RWPE2 (cell line): ENCODE data around the gene COPS9.

Experiments used
- ATAC-seq: fragments of 200-7000 bp; cut with Tn5 transposase; 3 replicates; pipeline ENCODE4 v1.9.1; 2021; ENCODE audit warnings: low read depth
- DNase-seq: peaks from one replicate; pipeline ENCODE4 v3.0.0-alpha.2; 2020; ENCODE audit warnings: low spot score
- H3K27ac ChIP-seq: fragments of 450-650 bp; 2 replicates; pipeline ENCODE4 v1.5.1; 2017; ENCODE audit warnings: mild to moderate bottlenecking; ENCODE audit not compliant: poor library complexity, severe bottlenecking
- H3K27me3 ChIP-seq: fragments of 250-450 bp; sonication (Bioruptor Pico); 2 replicates; pipeline ENCODE4 v1.5.1; 2021; ENCODE audit warnings: mild to moderate bottlenecking, moderate library complexity; ENCODE audit not compliant: insufficient read depth, poor library complexity, severe bottlenecking
- H3K36me3 ChIP-seq: fragments of 250-450 bp; sonication (Bioruptor Pico); 2 replicates; pipeline ENCODE4 v1.5.1; 2020; ENCODE audit warnings: low read depth, mild to moderate bottlenecking, moderate library complexity
- H3K4me1 ChIP-seq: fragments of 250-450 bp; sonication (Bioruptor Pico); 2 replicates; pipeline ENCODE4 v1.5.1; 2021; ENCODE audit warnings: mild to moderate bottlenecking, moderate library complexity; ENCODE audit not compliant: insufficient read depth, poor library complexity, severe bottlenecking
- H3K4me3 ChIP-seq: fragments of 250-450 bp; sonication (Bioruptor Pico); 2 replicates; pipeline ENCODE4 v1.5.1; 2021; ENCODE audit warnings: mild to moderate bottlenecking, moderate library complexity; ENCODE audit not compliant: severe bottlenecking
- H3K9me3 ChIP-seq: fragments of 250-450 bp; sonication (Bioruptor Pico); 2 replicates; pipeline ENCODE4 v1.5.1; 2021; ENCODE audit warnings: mild to moderate bottlenecking, moderate library complexity; ENCODE audit not compliant: severe bottlenecking
- CTCF ChIP-seq: fragments of 450-650 bp; IDR thresholded peaks from one replicate; pipeline ENCODE4 v1.5.1; 2017; ENCODE audit warnings: mild to moderate bottlenecking, moderate library complexity; ENCODE audit not compliant: poor library complexity, severe bottlenecking

Gene COPS9

DNA sequence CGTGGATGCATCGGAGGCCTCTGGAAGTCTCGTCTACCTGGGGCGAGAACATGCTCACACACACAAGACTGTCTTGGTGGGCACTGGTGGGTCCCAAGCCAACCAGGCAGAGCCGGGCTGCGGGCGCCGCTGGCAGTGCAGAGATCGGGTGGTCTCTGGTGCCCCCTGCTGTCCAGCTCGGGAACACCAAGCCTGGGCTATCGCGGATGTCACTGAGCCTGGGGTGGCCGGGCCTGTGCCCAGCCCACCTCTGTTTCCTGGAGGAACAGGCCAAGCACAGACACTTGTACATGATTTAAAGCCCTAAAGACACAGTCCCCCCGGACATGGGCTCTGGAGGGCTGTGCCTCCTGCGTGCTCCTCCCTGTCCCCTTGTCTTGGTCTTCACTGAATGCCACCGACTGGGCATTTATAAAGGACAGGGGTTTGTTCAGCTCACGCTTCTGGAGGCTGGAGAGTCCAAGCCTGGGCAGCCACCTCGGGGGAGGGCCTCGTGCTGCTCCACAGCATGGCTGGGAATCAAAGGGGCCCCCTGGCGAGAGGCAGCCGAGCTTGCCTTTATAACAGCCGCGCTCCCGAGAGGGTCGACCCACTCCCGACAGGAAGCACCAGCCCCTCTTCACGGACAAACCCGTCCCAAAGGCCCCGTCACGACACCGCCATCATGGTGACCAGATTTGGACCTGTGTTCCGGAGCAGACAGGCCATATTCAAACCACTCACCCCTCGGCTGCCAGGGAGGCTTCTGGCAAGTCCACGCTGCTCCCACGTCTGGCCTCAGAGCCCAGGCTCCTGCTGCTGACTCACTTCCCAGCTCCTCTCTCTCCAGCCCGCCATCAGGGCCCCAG, 7.9 kb upstream of the COPS9 start:
- H3K27me3 ChIP-seq, result no peaks in the 10 kb centered on the region
- no peaks in the 10 kb centered on the region for H3K9me3 ChIP-seq
- peak; percentile 87 for TF ChIP-seq CTCF
- no peak overlapping the region for H3K4me3 ChIP-seq
- no peaks in the 10 kb centered on the region for H3K4me1 ChIP-seq
- DNase-seq (peak; percentile 58), ATAC-seq (peak; percentile 79)
- no peak overlapping the region for H3K27ac ChIP-seq
- H3K36me3 ChIP-seq, result no peaks in the 10 kb centered on the region

DNA sequence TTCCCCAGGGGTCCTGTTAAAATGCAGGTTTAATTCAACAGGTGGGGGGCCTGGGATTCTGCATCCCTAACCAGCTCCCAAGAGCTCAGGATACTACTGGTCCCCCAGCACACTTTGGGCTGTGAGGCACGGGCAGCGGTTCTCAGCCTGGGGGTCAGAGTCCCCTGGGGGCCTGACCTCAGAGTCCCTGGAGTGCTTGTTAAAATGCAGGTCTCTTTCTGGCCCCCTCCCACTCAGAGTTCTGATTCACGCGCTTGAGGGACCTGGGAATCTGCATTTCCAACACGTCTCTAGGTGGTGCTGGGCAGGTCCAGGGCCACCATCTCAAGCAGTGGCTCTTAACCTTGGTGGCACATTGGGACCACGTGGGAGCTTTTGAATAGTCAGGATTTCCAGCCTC, 7.2 kb upstream of the COPS9 start:
- peak; percentile 35 for DNase-seq
- Histone ChIP-seq H3K9me3 (no peaks in the 10 kb centered on the region), H3K4me3 (no peak overlapping the region), H3K27me3 (no peaks in the 10 kb centered on the region), H3K27ac (no peak overlapping the region), H3K36me3 (no peaks in the 10 kb centered on the region), H3K4me1 (no peaks in the 10 kb centered on the region)
- no peak for ATAC-seq
- no peak for TF ChIP-seq CTCF

DNA sequence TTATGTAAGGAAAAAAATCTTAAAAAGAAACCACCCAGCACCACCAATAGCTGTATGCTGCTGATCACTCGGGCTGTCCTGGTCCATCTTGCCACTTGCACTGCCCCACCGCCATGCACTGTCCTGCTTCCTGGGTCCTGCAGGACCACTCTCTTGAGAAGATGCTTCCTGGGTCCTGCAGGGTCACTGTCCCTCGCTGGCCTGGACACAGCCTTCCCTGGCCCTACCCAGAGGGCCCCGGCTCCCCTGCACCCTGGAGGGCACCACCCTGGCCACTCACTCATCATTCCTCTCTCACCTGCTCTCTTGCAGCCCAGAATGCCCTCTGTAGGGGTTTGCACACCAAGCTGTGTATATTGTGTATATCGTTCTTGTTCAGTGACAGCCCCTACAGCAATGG, 6.8 kb upstream of the COPS9 start:
- TF ChIP-seq CTCF, result no peak
- H3K27me3 ChIP-seq, result no peaks in the 10 kb centered on the region
- ATAC-seq (no peak), DNase-seq (peak; percentile 29)
- no peaks in the 10 kb centered on the region for H3K9me3 ChIP-seq
- no peaks in the 10 kb centered on the region for H3K4me1 ChIP-seq
- no peak overlapping the region for H3K27ac ChIP-seq
- no peaks in the 10 kb centered on the region for H3K36me3 ChIP-seq
- no peak overlapping the region for H3K4me3 ChIP-seq

- Histone ChIP-seq H3K4me3 (no peak overlapping the region), H3K4me1 (no peaks in the 10 kb centered on the region), H3K27me3 (no peaks in the 10 kb centered on the region), H3K36me3 (no peaks in the 10 kb centered on the region), H3K27ac (no peak overlapping the region), H3K9me3 (no peaks in the 10 kb centered on the region)
- ATAC-seq (no peak), DNase-seq (peak; percentile 44)
- TF ChIP-seq CTCF, result no peak
These were observed 6.2 kb upstream of the COPS9 start for GRCh38 chr2:240142256-240142775.

DNA sequence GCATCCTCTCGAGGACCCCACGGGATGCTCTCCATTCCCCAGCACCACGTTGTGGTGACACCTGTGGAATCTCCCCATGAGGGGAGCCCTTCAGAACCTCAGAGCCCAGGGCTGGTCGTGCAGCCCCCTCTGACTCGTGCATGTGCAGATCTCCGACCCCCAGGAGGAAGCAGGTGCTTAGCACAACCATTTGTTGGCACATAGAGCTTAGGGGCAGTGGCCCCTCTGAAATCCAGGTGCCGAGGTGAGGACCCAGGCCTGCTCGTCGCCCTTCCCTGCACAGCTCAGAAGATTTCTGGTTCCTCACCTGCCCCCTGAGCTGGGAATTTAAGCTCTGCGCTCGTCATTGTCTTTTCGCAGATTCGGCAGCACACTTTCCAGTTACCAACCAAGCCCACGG, 5.6 kb upstream of the COPS9 start:
- Histone ChIP-seq H3K27me3 (no peaks in the 10 kb centered on the region), H3K4me1 (no peaks in the 10 kb centered on the region), H3K36me3 (no peaks in the 10 kb centered on the region), H3K9me3 (no peaks in the 10 kb centered on the region), H3K4me3 (no peak overlapping the region), H3K27ac (no peak overlapping the region)
- ATAC-seq (no peak), DNase-seq (peak; percentile 7)
- TF ChIP-seq CTCF, result no peak
